Prostate gland (tissue), 2 donors: Measurements from ENCODE around the gene CLTB.

Experiments
- POLR2A ChIP-seq: fragments of 450-650 bp; IDR thresholded peaks from one replicate; pipeline ENCODE4 v1.6.1; 2016; ENCODE audit warnings: antibody characterized with exemption, mild to moderate bottlenecking
- POLR2AphosphoS5 ChIP-seq: sonication (generic); formaldehyde crosslinking; IDR thresholded peaks from one replicate; pipeline ENCODE4 v1.6.1; 2017; ENCODE audit warnings: antibody characterized with exemption
- TF ChIP-seq, protein P1 (sequence below), 4 experiments: fragments of 200-600 bp in 2 of 4; fragments of 450-650 bp in 2 of 4; sonication (generic) in 2 of 4; IDR thresholded peaks; 1 replicate in 3 of 4; 2 replicates in 1 of 4; pipeline ENCODE4 v1.5.1; 2016 to 2019; ENCODE audit warnings: antibody characterized with exemption in 4 of 4, mild to moderate bottlenecking in 2 of 4, moderate library complexity in 2 of 4

DNA sequence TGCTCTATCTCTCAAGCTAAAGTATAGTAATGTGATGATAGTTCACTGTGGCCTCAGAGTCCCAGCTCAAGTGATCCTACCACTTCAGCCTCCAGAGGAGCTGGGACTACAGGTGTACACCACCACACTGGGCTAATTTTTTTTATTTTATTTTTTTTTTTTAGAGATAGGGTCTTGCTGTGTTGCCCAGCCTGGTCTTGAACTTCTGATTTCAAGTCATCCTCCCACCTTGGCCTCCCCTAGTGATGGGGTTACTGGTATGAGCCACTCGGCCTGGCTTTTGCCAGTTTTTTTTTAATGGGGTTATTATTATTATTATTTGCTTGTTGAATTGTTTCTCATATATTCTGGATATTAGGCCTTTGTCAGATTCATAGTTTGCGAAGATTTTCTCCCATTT, 45.0 kb upstream of the CLTB start:
- TF ChIP-seq, protein P1, sequence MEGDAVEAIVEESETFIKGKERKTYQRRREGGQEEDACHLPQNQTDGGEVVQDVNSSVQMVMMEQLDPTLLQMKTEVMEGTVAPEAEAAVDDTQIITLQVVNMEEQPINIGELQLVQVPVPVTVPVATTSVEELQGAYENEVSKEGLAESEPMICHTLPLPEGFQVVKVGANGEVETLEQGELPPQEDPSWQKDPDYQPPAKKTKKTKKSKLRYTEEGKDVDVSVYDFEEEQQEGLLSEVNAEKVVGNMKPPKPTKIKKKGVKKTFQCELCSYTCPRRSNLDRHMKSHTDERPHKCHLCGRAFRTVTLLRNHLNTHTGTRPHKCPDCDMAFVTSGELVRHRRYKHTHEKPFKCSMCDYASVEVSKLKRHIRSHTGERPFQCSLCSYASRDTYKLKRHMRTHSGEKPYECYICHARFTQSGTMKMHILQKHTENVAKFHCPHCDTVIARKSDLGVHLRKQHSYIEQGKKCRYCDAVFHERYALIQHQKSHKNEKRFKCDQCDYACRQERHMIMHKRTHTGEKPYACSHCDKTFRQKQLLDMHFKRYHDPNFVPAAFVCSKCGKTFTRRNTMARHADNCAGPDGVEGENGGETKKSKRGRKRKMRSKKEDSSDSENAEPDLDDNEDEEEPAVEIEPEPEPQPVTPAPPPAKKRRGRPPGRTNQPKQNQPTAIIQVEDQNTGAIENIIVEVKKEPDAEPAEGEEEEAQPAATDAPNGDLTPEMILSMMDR (IDR thresholded peaks at IDR 0.05), result no peak
- TF ChIP-seq POLR2A (no peak), POLR2AphosphoS5 (no peak)
